ENCODE results near the gene SLFN5. TPM values are rescaled to one million over a fixed set of nuclear protein-coding genes. Genes with fewer than 3 reads are reported as not detected.
"Not testable (repeated sequence)": the region's sequence is repeated elsewhere in the genome, so short reads cannot be mapped to it uniquely, and the experiment has no call there.

Gene SLFN5
- total RNA-seq, 1 donor from 2014 or later, result 6.7 TPM

GRCh38 chr17:35242158-35242804 is 591 bp upstream of the SLFN5 start:
- no peak for DNase-seq

GRCh38 chr17:35243561-35244340 is 879 bp downstream of the SLFN5 start:
- DNase-seq, result peak; percentile 64

- DNase-seq, result peak; percentile 21
Measured at GRCh38 chr17:35244341-35245195, 1.7 kb downstream of the SLFN5 start.

GRCh38 chr17:35245196-35245486 is 2.3 kb downstream of the SLFN5 start:
- no peak for DNase-seq

GRCh38 chr17:35252651-35253050 is 9.8 kb downstream of the SLFN5 start:
- no peak for DNase-seq

- peak; percentile 72 for DNase-seq
Measured at GRCh38 chr17:35254107-35254773, 11.4 kb downstream of the SLFN5 start.

- no peak for DNase-seq
Measured at GRCh38 chr17:35255316-35255715, 12.4 kb downstream of the SLFN5 start.

- DNase-seq, result no peak
Measured at GRCh38 chr17:35256629-35257028, 13.8 kb downstream of the SLFN5 start.

- no peak for DNase-seq
Measured at GRCh38 chr17:35257208-35257659, 14.4 kb downstream of the SLFN5 start.

GRCh38 chr17:35259001-35259400 is 16.1 kb downstream of the SLFN5 start:
- no peak for DNase-seq

GRCh38 chr17:35265071-35265470 is 22.2 kb downstream of the SLFN5 start:
- DNase-seq, result no peak

GRCh38 chr17:35265566-35266141 is 22.8 kb downstream of the SLFN5 start:
- DNase-seq, result no peak

GRCh38 chr17:35274167-35275066 is 31.5 kb downstream of the SLFN5 start:
- DNase-seq, result not testable (repeated sequence)

- DNase-seq, result not testable (repeated sequence)
Measured at GRCh38 chr17:35278454-35278853, 35.6 kb downstream of the SLFN5 start.

GRCh38 chr17:35278876-35279275 is 36.0 kb downstream of the SLFN5 start:
- not testable (repeated sequence) for DNase-seq

- DNase-seq, result no peak
Measured at GRCh38 chr17:35283767-35284166, 40.9 kb downstream of the SLFN5 start.

- DNase-seq, result no peak
Measured at GRCh38 chr17:35284955-35285354, 42.1 kb downstream of the SLFN5 start.

GRCh38 chr17:35286120-35286781 is 43.4 kb downstream of the SLFN5 start:
- DNase-seq, result no peak

GRCh38 chr17:35287286-35287811 is 44.5 kb downstream of the SLFN5 start:
- no peak for DNase-seq

- no peak for DNase-seq
Measured at GRCh38 chr17:35289222-35289621, 46.4 kb downstream of the SLFN5 start.
